HFFc6 (cell line): ENCODE results near the gene ERAP2. TPM values are rescaled to one million over a fixed set of nuclear protein-coding genes. Genes with fewer than 3 reads are reported as not detected.

ENCODE experiments used
- DNase-seq: peaks from one replicate; pipeline ENCODE4 v3.0.0-alpha.2; 2018
- H3K27ac Mint-ChIP-seq: 2 replicates; pipeline ENCODE4 v1.8.0; 2020; ENCODE audit warnings: mild to moderate bottlenecking, mixed read lengths
- H3K27me3 Mint-ChIP-seq: 2 replicates; pipeline ENCODE4 v1.8.0; 2021; ENCODE audit warnings: mild to moderate bottlenecking, moderate library complexity, mixed read lengths; ENCODE audit not compliant: insufficient read depth
- H3K36me3 Mint-ChIP-seq: 2 replicates; pipeline ENCODE4 v1.8.0; 2021; ENCODE audit warnings: low read depth, mixed read lengths
- H3K4me1 Mint-ChIP-seq: 2 replicates; pipeline ENCODE4 v1.8.0; 2020; ENCODE audit warnings: low read depth, mixed read lengths
- H3K4me3 Mint-ChIP-seq: 2 replicates; pipeline ENCODE4 v1.8.0; 2020; ENCODE audit warnings: mild to moderate bottlenecking, moderate library complexity, mixed read lengths
- H3K9me3 Mint-ChIP-seq: 2 replicates; pipeline ENCODE4 v1.8.0; 2020; ENCODE audit warnings: mild to moderate bottlenecking, mixed read lengths
- total RNA-seq, 6 experiments: library from RNA; stranded (reverse); fragmentation: NEBNext Ultra II Directional; extraction: Animal tissue kit (Norgen Biotek cat#: 25700); gene quantifications; 2 replicates in 1 of 6; 3 replicates in 5 of 6; pipeline ENCODE4 v1.2.3, GENCODE V29; 2021
- TF ChIP-seq, protein P1 (sequence below): fragments of 200-600 bp; sonication (generic); IDR thresholded peaks from 2 replicates; pipeline ENCODE4 v1.5.0; 2021; ENCODE audit warnings: antibody characterized with exemption, mild to moderate bottlenecking

ERAP2 gene
- total RNA-seq, 6 experiments from 2014 or later, result 0.97 to 2.6 (median 1.5) TPM

DNA sequence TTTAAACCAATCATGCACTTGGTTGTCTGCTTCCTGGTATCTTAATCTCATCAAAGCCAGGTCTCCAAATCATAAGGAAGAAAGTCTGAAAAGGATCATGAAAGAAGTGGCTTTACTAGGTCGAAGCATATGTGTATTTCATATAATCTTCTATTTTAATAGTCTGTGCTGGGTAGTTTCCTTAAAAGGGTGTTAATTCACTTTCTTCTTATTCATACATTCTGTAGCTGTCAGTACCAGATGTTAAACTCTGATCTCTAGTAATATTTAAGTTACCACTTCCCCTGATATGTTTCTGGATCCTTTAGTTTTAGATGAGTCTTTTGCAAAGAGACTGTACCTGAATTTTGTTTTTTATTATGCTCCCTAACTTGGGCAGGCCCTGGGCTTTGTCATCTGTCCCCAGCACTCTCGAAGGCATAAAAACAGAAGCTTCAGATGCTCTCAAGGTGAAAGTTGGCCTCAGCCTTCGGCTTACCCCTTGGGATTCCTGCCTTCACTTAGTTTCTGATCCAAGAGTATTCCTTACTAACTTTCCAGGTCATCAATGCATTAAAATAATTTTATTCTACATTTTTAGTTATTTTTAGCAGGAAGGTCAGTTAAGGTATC lies 44.5 kb downstream of the ERAP2 start:
- no peak overlapping the region for H3K4me3 Mint-ChIP-seq
- H3K27me3 Mint-ChIP-seq, result no peaks in the 10 kb centered on the region
- 0 out of 2 replicates have a peak, but pooled peaks cover 5% of the 10 kb centered on the region for H3K36me3 Mint-ChIP-seq
- no peaks in the 10 kb centered on the region for H3K9me3 Mint-ChIP-seq
- TF ChIP-seq, protein P1, sequence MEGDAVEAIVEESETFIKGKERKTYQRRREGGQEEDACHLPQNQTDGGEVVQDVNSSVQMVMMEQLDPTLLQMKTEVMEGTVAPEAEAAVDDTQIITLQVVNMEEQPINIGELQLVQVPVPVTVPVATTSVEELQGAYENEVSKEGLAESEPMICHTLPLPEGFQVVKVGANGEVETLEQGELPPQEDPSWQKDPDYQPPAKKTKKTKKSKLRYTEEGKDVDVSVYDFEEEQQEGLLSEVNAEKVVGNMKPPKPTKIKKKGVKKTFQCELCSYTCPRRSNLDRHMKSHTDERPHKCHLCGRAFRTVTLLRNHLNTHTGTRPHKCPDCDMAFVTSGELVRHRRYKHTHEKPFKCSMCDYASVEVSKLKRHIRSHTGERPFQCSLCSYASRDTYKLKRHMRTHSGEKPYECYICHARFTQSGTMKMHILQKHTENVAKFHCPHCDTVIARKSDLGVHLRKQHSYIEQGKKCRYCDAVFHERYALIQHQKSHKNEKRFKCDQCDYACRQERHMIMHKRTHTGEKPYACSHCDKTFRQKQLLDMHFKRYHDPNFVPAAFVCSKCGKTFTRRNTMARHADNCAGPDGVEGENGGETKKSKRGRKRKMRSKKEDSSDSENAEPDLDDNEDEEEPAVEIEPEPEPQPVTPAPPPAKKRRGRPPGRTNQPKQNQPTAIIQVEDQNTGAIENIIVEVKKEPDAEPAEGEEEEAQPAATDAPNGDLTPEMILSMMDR, result no peak
- no peak for DNase-seq
- H3K27ac Mint-ChIP-seq, result no peak overlapping the region
- peaks cover 19% of the 10 kb centered on the region for H3K4me1 Mint-ChIP-seq

DNA sequence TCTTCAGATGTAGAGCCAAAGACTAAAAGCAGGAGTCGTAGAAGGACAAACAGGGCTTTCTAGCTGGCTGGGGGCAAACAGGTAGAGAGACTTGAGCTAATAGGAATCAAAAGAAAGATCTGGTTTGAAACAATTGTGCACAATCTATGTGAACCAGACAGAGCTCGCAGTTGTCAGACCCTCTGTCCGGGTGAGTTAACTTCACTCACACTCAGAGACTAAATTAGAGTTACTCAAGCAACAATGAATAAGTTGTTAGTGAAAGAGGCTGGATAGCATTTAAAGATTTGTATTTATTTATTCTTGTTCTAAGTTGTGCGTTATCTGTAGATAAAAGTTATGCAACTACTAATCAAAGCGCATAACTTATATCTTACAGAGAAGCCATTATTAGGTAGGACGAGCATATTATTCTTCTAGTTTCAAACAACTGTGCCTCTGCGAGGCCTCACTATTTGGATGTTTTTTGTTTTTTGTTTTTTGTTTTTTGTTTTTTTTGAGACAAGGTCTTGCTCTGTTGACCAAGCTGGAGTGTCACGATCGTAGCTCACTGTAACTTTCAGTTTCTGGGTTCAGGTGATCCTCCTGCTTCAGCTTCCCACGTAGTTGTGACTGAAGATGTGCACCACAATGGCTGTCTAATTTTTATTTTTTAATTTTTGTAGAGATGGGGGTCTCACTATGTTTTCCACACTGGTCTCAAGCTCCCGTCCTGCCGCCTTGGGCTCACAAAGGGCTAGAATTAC lies 46.4 kb downstream of the ERAP2 start:
- no peaks in the 10 kb centered on the region for H3K36me3 Mint-ChIP-seq
- no peak overlapping the region for H3K27ac Mint-ChIP-seq
- no peaks in the 10 kb centered on the region for H3K27me3 Mint-ChIP-seq
- peaks cover 19% of the 10 kb centered on the region for H3K4me1 Mint-ChIP-seq
- no peak overlapping the region for H3K4me3 Mint-ChIP-seq
- TF ChIP-seq, protein P1, result no peak
- no peaks in the 10 kb centered on the region for H3K9me3 Mint-ChIP-seq
- no peak for DNase-seq

DNA sequence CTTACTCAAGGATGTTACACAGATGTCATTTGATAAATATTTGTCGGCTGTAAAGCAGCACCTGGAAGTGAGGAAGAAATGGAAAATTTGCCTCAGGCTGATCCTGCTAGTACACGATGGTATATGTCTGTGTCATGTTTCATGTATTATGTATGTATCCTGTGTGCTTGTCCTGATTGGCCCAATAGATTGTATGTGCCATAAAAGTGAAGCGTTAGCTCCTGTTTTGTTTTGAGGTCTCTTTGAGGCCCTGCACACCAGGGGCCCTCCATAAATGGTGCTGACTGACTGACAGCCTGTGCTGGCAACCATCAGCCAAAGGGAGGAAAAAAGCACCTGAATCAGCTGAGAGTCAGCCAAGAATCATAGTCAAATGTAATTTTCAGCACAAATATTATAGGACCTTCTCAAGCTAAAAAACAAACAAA lies 47.7 kb downstream of the ERAP2 start:
- no peaks in the 10 kb centered on the region for H3K36me3 Mint-ChIP-seq
- DNase-seq, result no peak
- H3K4me1 Mint-ChIP-seq, result peaks cover 19% of the 10 kb centered on the region
- H3K27me3 Mint-ChIP-seq, result no peaks in the 10 kb centered on the region
- H3K27ac Mint-ChIP-seq, result no peak overlapping the region
- no peaks in the 10 kb centered on the region for H3K9me3 Mint-ChIP-seq
- no peak overlapping the region for H3K4me3 Mint-ChIP-seq
- TF ChIP-seq, protein P1, result no peak

DNA sequence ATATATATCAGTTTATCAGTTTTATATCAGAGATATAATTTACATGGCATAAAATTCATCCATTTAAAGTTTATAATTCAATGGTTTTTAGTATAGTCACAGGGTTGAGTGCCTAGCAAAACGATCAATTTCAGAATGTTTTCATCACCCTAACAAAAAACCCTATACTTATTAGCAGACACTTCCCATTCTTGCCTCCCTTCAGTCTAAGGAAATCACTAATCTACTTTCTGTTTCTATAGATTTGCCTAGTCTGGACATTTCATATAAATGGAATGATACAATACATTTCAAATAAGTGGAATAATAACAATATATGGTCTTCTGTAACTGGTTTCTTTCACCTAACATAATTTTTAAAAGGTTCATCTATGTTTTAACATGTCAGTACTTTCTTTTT lies 50.0 kb downstream of the ERAP2 start:
- Mint-ChIP-seq H3K36me3 (no peaks in the 10 kb centered on the region), H3K27me3 (no peaks in the 10 kb centered on the region), H3K27ac (no peak overlapping the region), H3K4me1 (peaks cover 12% of the 10 kb centered on the region), H3K9me3 (no peaks in the 10 kb centered on the region), H3K4me3 (no peak overlapping the region)
- TF ChIP-seq, protein P1, result no peak
- no peak for DNase-seq

GRCh38 chr5:96927008-96927407 lies 50.7 kb downstream of the ERAP2 start:
- H3K9me3 Mint-ChIP-seq, result no peaks in the 10 kb centered on the region
- peaks cover 6% of the 10 kb centered on the region for H3K4me1 Mint-ChIP-seq
- no peak overlapping the region for H3K27ac Mint-ChIP-seq
- DNase-seq, result no peak
- no peaks in the 10 kb centered on the region for H3K27me3 Mint-ChIP-seq
- TF ChIP-seq, protein P1, result no peak
- H3K4me3 Mint-ChIP-seq, result no peak overlapping the region
- no peaks in the 10 kb centered on the region for H3K36me3 Mint-ChIP-seq
